GM03348 (cell line): ENCODE measurements around the gene PIGX.

Experiments used
- DNase-seq: peaks from one replicate; pipeline ENCODE4 v3.0.0; 2012; ENCODE audit warnings: low spot score

The PIGX gene

GRCh38 chr3:196711838-196712513, at the start of gene PIGX, which contains the start of gene CEP19:
Gene PIGX, plus strand, starts transcription at chr3:196712377.
Gene CEP19, minus strand, starts transcription at chr3:196712250. Its CDS starts 3,593 bp downstream, at chr3:196708657.
- DNase-seq = peak; percentile 100

DNA sequence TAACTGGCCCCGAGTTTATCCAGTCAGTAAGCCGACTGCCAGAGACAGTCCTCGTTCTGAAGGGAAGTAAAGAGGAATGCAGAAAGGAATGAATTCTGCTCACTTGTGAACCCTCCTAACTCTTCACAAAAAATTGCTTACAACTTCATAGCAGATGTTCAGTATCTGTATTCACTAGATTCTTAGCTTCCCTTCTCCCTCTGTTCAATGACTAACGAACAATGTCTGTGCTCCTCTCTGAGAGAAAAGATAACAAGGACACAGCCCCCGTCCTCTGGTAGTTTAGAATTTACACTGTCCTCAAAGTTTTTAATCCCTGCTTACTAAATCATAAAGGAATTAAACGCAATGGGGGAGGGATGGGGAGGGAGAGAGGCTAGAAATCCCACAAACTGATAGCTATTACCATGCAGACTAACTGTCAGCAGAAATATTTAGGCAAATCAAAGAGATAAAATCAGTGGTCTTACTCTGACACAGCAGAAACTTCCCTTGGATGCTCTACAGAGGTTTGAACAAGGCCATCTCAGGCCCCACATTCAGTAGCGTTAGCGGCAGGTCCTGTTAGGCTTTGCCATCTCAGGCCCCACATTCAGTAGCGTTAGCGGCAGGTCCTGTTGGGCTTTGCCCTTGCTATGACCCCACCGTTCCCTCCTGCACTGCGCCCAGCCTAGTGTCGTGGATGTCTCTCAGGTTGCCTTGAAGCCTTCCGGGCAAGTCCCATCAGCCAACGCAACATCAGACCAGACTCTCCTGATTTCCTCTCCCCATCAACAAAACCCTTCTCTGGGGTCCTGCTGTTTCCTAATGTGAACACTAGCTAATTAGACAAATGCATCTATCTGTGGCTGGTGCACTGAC, 49.2 kb upstream of the PIGX start:
- DNase-seq = peak; percentile 58

DNA sequence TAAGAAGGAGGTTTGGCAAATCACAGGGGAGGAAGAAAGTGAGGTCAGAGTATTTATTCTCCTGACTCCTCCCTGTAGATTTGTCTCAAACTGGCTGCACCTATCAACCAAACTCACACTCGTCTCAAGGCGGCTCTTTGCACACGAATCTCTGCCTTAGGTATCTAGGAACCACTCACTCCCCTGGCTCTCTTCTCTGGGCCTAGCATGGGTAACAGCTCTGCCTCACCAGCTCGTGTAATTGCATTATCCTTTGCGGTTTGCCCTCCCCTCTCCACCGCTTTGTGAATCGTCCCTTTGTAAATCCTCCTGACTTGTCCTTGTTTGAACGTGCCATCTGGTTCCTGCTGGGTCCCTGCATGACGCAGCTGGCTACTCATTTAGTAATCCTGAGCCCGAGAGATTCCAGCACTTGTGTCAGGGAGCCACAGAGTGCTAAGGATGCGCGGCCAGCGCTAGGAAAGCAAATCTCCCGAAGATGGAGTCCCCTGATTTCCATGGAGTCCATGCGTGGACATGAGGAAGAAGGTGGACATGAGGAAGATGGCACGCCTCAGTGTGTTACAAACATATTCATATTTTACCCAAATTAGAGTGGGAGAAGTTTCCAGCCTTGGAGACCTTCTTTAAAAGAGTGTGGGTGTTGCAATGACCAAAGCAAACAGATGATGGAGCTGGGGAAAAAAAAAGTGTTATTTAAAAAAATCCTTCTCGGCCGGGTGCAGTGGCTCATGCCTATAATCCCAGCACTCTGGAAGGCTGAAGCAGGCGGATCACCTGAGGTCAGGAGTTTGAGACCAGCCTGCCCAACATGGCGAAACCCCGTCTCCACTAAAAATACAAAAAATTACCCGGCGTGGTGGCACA, 45.9 kb upstream of the PIGX start:
- DNase-seq = peak; percentile 27

GRCh38 chr3:196667056-196667825, 44.9 kb upstream of the PIGX start:
- DNase-seq = no peak

DNA sequence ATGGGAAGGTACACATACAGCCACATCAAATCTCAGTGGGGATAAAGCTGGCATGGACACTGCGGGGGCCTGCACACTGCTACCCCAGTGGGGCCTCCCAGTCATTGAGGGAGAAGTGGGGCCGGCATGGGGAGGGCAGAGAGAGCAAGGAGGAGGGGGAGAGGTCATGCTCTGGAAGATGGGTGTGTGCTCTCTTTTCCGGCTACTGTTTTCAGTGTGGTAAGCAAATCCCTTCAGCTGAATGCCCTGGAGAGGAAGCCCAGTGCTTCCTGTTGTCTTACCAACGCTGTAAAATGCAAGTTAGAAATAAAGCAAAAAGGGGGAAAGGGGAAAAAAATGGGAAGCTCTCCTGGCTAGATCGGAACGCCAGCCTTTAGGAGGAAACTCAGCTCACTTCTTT, 41.8 kb upstream of the PIGX start:
- no peak for DNase-seq

GRCh38 chr3:196673632-196674031, 38.5 kb upstream of the PIGX start:
- no peak for DNase-seq

- DNase-seq = no peak
Observed at GRCh38 chr3:196677353-196677752, 34.8 kb upstream of the PIGX start.

DNA sequence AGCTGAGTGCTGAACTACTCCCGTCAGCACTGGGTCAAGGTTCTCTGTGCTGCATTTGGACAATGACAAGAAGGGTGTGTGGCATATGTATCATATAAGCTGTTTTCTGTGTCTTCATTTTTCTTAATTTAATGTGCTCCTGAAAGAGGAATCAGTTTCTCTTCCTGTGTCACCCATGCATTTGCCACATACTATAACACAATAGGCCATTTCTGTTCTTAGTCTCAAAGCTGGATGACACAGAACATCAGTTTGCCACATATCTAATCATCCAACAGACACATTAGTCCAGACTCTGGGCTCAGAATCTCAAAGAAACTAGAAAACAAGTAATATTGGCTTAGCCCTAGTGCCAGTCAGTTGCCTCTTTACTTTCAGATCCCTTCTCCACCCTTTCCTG, 34.2 kb upstream of the PIGX start:
- no peak for DNase-seq

GRCh38 chr3:196684548-196685407, 27.4 kb upstream of the PIGX start:
- DNase-seq = peak; percentile 82

- DNase-seq = peak; percentile 22
Observed at GRCh38 chr3:196686436-196686835, 25.7 kb upstream of the PIGX start.

- DNase-seq = peak; percentile 85
Observed at GRCh38 chr3:196688349-196688748, 23.8 kb upstream of the PIGX start.

- no peak for DNase-seq
Observed at GRCh38 chr3:196689941-196690660, 22.1 kb upstream of the PIGX start.

DNA sequence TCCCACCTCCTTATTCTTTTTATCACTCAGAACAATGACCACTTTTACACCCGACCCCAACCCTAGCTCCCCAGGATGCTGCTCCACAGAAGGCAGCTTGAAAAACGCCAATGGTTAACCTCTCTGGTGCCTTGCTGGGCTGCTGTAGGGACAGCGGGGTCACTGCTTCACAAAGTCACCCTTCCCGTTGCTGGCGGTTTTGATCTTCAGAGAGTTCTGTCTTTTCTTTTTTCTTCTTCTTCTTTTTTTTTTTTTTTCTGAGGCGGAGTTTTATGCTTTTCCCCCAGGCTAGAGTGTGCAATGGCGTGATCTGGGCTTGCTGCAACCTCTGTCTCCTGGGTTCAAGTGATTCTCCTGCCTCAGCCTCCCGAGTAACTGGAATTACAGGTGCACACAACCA, 20.8 kb upstream of the PIGX start:
- no peak for DNase-seq

DNA sequence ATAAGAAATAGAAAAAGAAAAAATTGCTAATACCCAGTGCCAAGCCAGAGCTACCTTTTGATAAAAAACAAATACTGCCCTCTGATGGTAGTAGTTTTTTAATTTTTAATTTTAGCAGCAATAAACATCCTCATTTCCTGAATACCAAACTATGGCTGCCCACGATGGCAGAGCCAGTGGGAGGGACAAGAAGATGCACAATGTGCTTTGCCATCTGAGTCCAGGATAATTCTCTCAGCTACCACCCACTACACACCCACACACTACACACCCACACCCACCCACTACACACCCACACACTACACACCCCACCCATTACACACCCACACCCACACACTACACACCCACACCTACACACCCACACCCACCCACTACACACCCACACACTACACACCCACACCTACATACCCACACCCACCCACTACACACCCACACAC, 18.0 kb upstream of the PIGX start:
- peak; percentile 51 for DNase-seq

DNA sequence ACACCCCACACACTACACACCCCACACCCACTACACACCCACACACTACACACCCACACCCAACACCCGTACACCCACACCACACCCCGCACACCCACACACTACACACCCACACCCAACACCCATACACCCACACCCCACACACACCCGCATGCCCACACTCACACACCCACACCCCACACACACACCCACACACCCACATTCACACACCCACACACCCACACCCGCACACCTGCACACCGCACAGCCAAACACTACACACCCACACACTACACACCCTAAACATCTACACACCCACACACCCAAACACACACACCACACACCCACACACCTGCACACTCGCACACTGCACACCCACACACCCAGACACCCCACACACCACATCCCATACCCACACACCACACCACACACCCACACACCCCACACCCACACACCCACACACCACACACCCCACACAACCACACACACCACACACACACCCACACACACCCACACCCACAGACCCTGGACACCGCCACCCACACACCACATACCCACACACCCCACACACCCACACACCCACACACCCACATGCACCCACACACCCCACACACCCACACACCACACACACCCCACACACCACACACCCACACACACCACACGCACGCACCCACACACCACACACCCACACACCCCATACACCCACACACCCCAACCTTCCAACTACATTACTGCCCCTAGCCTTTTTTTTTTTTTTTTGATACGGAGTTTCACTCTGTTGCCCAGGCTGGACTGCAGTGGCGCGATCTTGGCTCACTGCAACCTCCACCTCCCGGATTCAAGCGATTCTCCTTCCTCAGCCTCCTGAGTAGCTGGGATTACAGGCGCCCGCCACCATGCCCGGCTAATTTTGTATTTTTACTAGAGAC, 17.0 kb upstream of the PIGX start:
- no peak for DNase-seq

DNA sequence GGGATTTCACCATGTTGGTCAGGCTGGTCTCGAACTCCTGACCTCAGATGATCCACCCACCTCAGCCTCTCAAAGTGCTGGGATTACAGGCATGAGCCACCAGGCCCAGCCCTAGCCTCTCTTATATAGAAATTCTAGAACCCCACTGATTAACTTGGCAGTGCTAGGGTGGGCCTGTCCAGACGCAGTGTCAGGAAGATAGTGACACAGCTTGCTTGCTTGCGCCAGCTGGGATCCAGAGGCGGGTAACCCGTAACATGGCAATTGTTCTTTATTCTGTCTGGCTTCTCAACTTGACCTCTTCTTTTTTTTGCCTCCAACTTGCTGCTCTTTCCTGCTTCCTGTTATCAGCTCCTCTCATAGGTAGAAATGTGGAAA, 16.3 kb upstream of the PIGX start:
- no peak for DNase-seq

GRCh38 chr3:196697270-196697669, 14.9 kb upstream of the PIGX start:
- no peak for DNase-seq

- no peak for DNase-seq
Observed at GRCh38 chr3:196699749-196700148, 12.4 kb upstream of the PIGX start.

DNA sequence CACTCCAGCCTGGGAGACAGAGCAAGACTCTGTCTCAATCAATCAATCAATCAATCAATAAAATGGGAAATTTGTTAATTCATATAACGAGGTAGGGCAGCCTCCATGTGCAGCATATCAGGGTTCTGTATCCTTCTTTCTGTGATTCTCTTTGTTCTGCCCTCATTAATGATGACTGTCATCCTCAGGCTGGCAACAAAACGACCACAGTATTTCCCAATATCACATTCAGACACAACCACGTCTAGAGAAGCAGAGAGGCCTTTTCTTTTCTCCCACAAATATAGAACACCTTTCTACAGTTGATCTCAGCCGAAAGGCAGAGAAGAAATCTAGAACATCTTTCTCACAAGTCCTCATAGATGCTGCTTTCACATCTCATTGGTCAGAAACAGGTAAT, 11.4 kb upstream of the PIGX start:
- DNase-seq = no peak
